PC-9 (cell line): ENCODE data around the gene RBM39.

Experiments used
- CTCF ChIP-seq: fragments of 200-600 bp; sonication (generic); conservative IDR thresholded peaks from 2 replicates; pipeline ENCODE4 v1.6.1; 2017; ENCODE audit warnings: mixed run types, antibody characterized with exemption, mild to moderate bottlenecking, moderate library complexity
- EZH2 ChIP-seq: fragments of 200-600 bp; sonication (generic); IDR thresholded peaks from 2 replicates; pipeline ENCODE4 v1.8.0; 2017; ENCODE audit warnings: antibody characterized with exemption, low read depth

DNA sequence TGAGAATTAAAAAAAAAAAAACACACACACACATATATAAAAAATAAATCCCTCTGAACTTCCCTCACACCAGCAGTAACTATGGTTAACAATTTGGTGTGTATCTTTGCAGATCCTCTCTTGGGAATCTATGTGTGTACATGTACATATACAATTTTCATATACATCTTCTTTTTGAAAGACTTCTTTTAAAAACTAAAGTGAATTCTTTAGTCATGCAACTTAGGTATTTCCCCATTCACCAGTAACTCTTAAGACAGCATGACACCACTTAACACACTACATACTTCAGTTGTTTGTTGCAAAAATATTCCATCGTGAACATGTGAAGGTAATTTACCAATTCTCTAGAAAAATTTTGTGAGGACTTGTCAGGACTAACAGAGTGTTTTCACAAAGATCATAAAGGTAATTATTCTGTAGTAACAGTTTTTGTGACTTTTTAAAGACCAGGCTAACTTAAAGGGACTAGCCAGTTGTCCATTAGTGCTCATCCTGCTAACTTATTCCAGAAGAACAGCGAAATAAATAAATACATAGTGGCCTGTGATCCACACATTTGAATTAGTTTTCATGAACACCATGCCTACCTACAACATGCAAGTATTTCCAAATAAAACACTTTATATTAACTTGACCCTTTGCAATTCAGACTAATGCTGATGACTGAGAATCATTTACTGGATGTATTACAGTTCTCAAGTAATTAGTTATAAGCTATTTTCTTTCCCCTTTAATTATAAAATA, 12.1 kb downstream of the RBM39 start:
- no peak for TF ChIP-seq CTCF
- no peak for TF ChIP-seq EZH2
